HUDEP-2 (cell line): ENCODE measurements around the gene CDK5R2.
A peak's percentile ranks its signal among the peaks of the same experiment; 100 is the strongest.
"Not testable (repeated sequence)": the region's sequence is repeated elsewhere in the genome, so short reads cannot be mapped to it uniquely, and the experiment has no call there.

Experiments
- DNase-seq, 76 experiments: peaks; one replicate each; lab custom pipeline; 2025; ENCODE audit not compliant: unreplicated experiment in 76 of 76; lab: John Stamatoyannopoulos, UW

Gene CDK5R2

DNA sequence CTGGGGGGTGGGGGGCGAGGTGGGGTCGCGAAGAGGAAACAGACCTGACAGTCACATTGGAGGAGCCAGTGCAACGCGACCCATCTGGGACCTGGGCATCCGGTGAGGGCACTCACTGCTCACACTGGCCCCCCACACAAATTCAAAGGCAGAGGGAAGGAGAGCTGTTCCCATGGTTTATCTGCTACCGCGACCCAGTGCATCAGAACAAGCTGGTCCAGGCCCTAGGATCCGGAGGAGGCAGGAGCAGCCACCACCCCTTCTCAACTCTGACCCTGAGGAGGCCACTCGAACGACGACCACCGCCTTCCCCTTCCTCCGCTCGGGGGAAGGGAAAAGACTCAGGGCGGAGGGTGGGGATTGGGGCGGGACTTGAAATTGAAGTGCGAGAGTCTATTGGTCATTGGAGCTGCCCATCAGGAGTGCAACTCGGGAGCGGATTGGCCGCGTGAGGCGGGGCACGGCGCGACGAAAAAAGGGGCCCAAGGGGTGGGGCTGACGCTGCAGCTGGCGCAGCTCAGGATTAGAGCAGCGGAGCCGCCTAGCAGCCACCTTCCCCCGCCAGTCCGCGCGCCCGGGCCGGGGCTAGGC, at the start of gene CDK5R2:
TSS of gene CDK5R2 (plus strand) at position 526 of the 591 bp plus-strand sequence. CDS start 155 bp downstream, outside the sequence.
- peak in 74 of 76 experiments; percentile 4 to 86 (median 68) for DNase-seq

DNA sequence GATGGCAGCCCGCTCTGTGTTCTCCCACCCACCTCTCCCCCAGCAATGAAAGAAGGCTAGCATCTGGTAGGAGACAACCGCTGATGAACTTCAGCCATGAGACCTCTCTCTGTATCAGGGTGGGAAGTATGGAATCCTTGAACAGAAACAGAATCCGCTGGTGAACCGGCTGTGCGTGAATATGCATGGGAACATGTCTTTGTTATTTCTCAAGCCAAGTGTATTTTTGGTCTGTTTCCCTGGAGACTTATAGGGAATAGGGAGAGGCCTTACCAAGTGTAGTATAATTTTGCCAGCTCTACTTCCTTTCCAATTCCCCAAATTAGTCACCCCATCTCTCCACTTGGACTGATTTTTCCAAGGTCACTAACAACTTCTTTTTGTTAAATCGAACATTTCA, 48.7 kb upstream of the CDK5R2 start:
- no peak for DNase-seq

DNA sequence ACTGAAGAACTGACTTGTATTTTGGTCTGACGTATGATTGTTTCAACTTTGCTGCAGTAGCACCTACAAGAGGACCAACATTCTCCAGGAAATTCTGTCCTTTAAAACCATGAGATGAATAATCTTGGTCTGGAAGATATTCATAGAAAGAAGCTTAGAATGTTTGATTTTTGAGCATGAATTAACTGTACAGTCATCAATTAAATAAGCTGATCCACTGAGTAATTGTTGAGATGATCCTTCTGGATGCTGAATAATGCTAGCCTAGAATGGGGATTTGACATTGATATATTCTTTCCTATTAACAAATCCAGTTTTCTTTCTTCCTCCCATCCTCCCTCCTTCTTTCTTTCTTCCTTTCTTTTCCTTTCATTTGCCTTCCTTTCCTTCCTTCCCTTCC, 39.0 kb upstream of the CDK5R2 start:
- DNase-seq = no peak

DNA sequence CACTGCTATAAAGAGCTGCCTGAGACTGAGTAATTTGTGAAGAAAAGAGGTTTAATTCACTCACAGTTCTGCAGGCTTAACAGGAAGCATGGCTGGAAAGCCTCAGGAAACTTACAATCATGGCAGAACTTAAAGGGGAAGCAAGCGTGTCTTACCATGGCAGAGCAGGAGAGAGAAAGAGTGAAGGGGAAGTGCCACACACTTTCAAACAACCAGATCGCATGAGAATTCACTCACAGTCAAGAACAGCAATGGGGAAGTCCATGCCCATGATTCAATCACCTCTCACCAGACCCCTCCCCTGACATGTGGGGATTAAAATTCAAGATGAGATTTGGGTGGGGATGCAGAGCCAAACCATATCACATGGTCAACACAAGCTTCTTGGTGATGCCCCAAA, 34.7 kb upstream of the CDK5R2 start:
- no peak for DNase-seq

DNA sequence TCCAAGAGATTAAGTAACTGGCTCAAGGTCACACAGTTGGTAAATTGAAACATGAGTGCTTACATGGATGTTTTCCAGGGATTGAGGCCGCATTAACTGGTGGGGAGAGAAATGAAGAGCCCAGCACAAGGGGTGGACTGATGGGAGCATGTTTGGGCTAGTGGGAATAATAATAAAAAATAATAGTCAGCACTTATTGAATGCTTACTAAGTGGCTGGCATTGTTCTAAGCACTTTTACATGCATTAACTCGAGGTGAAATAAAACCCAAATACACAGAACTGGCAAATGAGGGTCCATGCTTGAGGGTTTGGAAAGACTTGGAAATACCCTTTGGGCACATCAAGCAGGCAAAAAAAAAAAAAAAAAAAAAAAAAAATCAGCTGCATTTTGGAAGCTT, 34.0 kb upstream of the CDK5R2 start:
- DNase-seq = no peak

DNA sequence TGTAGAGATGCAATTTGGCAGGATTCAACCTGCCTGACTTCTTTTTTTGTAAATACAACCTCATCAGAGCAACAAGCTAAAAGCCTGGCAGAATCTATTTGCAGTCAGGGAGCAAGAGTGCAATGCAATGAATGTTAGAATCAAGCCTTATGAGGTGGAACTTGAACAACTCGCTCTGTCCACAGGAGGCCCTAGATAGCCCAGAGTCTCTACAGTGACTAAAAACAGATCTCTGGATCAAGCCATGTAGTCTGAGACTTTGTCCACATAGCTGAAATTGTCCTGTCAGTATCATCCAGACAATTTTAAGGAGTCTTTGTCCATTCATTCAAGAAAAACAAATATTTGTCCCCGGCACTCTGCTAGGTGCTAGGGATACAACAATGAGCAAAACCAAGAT, 32.0 kb upstream of the CDK5R2 start:
- no peak for DNase-seq

DNA sequence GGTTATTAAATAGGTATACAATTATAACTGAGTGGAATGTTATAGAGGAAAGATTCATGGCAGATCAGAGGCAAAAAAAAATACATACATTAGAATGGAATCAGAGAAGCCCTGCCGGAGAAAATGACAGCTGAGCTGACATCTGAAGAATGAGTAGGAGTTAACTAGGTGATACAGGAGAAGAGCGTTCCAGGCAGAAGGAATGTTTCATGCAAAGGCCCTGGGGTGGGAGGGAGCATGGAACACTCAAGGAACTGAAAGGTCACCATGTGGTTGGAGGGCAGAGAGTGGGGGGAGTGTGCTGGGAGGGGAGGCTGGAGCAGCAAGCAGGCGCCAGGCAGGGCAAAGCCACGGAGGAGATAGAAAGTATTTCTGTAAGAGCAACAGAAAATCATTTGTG, 31.6 kb upstream of the CDK5R2 start:
- no peak for DNase-seq

DNA sequence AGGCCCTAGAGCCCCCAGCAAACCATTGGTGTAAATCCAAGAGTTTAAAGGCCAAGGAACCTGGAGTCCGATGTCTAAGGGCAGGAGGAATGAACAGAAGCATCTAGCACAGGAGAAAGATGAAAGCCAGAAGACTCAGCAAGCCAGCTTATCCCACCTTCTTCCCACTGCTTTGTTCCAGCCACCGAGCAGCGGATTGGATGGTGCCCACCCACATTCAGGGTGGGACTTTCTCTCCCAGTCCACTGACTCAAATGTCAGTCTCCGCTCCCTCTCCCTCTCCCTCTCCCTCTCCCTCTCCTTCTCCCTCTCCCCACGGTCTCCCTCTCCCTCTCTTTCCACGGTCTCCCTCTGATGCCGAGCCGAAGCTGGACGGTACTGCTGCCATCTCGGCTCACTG, 29.0 kb upstream of the CDK5R2 start:
- not testable (repeated sequence) for DNase-seq

DNA sequence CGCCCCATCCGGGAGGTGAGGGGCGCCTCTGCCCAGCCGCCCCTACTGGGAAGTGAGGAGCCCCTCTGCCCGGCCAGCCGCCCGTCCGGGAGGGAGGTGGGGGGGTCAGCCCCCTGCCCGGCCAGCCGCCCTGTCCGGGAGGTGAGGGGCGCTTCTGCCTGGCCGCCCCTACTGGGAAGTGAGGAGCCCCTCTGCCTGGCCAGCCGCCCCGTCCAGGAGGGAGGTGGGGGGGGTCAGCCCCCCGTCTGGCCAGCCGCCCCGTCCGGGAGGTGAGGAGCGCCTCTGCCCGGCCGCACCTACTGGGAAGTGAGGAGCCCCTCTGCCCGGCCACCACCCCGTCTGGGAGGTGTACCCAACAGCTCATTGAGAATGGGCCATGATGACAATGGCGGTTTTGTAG, 27.7 kb upstream of the CDK5R2 start:
- DNase-seq = not testable (repeated sequence)

DNA sequence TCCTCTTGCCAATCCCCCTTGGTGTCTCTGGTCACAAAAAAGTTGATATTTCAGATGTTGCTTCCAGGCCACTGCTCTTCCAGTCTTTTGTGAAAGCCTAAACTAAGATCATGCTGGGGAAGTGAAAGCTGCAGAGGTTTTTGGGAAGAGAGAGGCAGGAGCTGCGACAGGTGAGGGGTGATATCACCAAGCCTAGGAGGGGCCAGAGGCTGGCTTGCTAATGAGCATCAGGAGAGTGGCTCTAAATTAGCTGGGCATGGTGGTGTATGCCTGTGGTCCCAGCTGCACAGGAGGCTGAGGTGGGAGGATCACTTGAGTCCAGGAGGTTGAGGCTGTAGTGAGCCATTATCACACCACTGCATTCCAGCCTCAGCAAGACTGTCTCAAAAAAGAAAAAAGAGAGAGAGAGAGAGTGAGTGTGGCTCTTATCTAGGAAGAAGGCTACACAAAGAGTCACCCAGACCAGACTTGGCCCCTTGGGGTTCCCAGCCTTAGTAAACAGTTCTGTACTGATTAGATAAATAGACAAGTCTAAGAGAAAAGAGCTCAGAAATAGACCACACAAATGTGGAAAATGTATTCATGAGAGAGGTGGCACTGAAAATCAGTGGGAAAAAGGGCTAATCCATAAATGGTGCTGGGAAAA, 14.6 kb upstream of the CDK5R2 start:
- DNase-seq = peak in 2 of 76 experiments; percentile 16 to 17

DNA sequence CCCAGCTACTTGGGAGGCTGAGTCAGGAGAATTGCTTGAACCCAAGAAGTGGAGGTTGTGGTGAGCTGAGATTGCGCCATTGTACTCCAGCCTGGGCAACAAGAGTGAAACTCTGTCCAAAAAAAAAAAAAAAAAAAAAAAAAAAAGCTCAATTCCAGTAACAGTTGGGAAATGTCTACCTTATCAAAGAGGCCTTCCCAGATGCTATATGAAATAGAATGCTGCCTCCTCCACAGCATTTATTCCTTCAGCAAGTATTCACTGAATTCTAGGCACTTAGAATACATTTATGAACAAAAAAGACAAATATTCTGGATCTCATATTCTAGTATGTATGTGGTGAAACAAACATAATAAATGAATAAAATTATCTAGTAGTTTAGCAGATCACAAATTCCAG, 12.8 kb upstream of the CDK5R2 start:
- DNase-seq = no peak

DNA sequence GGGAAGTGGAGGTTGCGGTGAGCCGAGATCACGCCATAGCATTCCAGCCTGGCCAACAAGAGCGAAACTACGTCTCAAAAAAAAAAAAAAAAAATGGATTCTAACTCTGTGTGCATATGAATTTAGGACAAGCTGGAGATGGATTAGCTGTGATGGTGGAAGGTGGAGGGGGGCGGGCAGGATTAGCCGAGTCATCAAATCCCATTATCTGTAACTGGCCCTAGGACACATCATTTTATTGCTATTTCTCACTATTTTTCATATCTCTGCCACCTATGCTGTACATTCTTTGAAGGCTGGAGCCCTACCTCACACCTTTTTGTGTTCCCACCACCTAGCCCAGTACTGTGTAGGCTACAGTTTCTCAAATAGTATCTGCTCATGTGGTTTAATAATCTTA, 7.3 kb upstream of the CDK5R2 start:
- DNase-seq = no peak

DNA sequence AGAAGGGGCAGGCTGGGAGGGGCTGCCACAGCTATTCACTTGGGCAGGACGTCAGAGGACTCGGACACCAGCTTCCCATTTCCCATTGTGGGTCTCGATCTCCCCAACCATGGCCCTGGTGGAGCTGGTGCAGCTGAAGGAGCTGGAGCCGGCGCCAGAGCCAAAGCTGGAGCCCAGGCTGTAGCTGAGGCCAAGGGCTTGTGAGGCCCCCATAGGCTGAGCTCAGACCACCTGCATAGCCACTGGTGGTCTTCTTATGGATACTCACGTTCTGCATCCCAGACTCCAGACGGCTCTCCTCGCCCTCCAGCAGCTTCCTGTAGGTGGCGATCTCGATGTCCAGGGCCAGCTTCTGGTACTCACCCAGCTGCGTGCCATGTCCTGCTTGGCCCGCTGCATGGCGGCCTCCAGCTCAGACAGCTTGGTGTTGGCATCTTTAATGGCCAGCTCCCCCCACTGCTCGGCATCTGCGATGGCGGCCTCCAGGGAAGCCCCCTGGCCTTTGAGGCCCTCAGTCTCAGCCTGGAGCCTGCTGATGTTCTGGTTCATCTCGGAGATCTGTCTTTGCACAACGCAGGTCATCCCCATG, 6.0 kb upstream of the CDK5R2 start:
- peak in 3 of 76 experiments; percentile 10 to 15 (median 12) for DNase-seq

DNA sequence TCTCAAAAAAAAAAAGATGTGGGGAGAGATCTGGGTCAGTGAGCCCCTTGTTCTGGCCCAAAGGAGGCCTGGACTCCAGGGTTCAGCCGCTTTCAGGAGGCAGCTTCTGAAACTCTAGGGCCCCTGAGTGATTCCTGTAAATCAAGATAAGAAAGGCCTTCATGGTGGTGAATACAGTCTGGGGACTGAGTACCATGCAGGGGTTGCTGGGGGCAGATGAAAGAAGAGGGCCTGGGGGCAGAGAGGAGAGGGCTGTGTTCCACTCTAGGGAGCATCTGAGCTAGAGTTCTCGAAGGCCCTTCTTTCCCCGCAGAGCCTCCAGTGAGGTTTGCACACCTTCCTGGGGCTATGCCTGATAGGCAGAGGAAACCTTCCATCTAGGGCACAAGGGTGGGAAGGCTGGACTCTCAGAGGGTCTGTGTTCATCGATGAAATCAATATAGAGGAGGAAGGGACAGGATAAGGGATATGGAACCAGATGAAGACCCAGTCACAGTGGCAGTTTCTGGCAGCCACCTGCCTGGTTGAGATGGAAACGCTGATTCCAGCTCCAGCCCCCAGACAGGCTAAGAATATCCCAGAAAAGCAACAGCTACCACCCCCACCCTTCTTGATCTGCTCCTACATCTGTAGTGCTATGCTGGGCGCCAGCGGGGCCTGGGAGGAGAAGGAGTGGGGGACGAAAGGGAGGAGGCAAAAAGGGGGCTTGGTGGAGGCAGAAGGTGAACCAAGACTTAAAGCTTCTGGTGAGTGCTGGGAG, 4.7 kb upstream of the CDK5R2 start:
- no peak for DNase-seq

DNA sequence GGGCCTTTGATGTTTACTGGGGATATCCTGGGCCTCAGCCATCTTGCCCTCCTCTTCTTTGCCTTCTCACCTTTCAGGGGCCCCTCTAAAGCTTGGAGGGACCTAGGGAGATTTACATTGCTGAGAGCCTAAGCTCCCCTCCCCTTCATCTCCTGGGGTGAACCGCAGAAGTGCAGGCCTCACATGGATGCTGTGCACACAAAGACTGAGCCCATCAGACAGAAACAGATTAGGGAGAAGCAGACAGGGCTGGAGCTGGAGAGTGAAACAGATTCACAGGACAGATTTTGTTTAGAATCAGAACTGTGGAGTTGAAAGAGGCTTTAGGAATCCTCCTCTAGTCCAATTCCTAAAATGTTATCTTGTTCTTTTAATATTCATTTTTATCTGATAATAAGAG, 3.4 kb upstream of the CDK5R2 start:
- DNase-seq = no peak

DNA sequence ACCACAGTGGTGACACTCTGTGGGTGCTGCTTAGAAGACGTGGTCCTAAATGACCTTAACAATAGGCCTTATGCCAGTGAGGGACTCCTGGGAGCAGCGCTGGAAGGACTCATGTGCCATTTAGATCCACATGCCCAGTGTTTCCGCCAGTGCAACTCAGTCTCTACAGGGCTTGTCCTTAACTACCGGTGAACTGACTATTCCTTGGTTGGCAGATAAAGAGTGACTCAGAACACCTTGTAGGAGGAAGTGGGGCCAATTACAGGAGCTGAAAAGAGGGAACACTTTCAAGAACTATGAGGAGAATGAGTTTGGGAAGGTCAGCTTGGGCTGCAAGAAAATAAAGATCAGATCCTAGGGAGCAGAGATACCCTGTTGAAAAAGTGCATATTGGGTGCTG, 1.8 kb upstream of the CDK5R2 start:
- DNase-seq = no peak

DNA sequence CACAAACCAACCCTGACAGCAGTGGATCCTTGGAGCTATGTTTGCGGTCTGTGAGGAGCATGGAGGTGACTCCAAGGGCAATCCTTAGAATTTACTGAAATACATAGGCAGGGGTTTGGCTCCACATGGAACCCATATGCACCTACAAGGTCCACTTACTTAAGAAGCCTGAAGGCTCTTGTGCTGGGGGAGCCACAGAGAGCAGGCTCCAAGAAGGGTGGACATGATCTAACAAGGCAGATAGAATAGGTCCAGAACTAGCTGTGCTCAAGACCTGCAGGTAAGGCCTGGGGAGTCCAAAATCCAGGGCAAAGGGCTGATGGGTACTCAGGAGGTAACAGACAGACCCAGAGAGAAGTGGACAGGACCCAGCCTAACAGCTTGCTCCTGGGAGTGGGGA, 1.2 kb upstream of the CDK5R2 start:
- DNase-seq = no peak

DNA sequence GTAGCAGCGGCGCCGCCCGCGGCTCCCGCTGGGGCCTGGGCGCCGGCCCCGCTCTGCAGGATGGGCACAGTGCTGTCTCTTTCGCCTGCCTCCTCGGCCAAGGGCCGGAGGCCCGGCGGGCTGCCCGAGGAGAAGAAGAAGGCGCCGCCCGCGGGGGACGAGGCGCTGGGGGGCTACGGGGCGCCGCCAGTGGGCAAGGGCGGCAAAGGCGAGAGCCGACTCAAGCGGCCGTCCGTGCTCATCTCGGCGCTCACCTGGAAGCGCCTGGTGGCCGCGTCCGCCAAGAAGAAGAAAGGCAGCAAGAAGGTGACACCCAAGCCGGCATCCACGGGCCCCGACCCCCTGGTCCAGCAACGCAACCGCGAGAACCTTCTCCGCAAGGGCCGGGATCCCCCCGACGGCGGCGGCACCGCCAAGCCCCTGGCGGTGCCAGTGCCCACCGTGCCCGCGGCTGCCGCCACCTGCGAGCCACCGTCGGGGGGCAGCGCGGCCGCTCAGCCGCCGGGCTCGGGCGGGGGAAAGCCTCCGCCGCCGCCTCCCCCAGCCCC, 369 bp downstream of the CDK5R2 start:
- no peak for DNase-seq

DNA sequence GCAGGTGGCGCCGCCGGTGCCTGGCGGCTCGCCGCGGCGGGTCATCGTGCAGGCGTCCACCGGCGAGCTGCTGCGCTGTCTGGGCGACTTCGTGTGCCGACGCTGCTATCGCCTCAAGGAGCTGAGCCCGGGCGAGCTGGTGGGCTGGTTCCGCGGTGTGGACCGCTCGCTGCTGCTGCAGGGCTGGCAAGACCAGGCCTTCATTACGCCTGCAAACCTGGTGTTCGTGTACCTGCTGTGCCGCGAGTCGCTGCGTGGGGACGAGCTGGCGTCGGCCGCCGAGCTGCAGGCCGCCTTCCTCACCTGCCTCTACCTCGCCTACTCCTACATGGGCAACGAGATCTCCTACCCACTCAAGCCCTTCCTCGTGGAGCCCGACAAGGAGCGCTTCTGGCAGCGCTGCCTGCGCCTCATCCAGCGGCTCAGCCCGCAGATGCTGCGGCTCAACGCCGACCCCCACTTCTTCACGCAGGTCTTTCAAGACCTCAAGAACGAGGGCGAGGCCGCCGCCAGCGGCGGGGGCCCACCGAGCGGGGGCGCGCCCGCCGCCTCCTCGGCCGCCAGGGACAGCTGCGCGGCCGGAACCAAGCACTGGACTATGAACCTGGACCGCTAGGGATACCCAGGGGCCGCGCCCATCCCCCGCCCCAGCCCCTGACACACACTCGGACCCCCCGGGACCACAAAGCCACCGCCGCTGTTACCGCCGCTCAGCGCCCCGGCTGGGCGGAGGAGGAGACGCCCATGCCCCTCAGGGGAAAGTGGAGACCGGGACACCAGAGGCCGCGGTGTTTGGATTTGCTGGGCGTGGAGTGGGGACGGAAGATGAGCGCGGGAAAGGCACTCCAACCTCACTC, 1.1 kb downstream of the CDK5R2 start:
- DNase-seq = no peak

DNA sequence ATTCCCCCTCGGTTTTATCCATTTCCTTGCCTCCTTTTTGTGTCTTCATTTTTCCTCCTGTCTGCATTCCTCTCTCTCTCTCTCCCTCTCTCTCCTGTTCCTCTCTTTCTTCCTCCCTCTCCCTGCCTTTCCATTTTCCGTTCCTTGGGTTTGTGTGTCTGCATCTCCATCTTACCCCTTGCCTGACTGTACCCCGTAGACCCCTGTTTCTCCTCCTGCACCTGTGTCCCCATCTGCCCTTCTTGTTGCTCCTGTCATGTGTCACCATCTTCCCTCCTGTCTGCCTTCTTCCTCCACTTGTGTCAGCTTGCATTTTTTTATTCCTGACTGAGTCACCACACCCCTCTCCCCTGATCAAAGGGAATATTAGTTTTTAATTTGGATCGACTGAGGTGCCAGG, 1.8 kb downstream of the CDK5R2 start:
- no peak for DNase-seq
